Measurements from ENCODE around the gene ARPC5L.

The ARPC5L gene

GRCh38 chr9:124868511-124869465 is 6.9 kb downstream of the ARPC5L start:
- DNase-seq = peak; percentile 60 to 72

DNA sequence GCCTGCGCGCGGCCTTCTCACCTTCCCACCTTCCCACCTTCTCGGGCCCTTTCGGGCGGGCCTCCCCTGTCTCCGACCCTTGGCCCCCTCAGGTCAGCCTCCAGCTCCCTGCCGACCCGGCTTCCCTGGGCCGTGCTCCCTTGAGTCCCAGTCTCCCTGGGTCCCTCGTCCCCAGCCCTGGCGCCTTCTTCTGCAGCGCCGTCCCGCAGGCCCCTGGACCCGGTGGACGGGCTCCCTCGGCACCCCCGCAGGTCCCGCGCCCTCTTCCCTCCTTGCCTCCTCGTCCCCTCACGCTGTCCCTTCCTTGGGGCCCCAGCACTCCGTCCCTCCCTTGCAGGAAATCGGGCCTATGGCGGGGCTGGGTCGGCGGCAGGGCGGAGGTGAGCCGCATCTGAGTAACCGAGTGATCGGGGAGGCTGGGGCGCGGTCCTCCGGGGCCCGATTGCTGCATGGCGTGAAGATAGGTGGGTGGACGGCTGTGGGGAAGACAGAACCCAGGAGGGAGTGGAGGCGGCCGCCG is 7.6 kb downstream of the ARPC5L start:
- no peak for DNase-seq

- DNase-seq = no peak
Measured at GRCh38 chr9:124869986-124870560, 8.1 kb downstream of the ARPC5L start.

- DNase-seq = no peak
Measured at GRCh38 chr9:124870723-124871122, 8.8 kb downstream of the ARPC5L start.

GRCh38 chr9:124871156-124871561 is 9.2 kb downstream of the ARPC5L start:
- no peak for DNase-seq

DNA sequence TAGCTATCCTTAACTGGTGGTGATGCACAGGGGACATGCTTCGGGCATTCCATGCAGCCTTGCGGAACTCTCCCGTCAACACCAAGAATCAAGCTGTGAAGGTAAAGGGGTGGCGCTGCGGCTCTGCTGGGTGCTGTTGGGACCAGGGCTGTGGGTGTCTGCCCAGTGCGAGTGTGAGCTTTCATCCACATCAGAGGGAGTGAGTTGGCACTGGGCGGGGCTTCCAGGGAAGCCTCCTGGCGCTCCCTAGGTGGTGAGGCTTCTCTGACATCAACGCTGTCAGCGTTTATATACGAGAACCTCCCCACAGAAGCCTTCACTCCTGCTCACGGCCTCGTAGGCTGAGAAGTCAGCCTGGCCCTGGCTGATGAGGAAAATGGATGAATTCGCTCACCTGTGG is 11.7 kb downstream of the ARPC5L start:
- no peak for DNase-seq

DNA sequence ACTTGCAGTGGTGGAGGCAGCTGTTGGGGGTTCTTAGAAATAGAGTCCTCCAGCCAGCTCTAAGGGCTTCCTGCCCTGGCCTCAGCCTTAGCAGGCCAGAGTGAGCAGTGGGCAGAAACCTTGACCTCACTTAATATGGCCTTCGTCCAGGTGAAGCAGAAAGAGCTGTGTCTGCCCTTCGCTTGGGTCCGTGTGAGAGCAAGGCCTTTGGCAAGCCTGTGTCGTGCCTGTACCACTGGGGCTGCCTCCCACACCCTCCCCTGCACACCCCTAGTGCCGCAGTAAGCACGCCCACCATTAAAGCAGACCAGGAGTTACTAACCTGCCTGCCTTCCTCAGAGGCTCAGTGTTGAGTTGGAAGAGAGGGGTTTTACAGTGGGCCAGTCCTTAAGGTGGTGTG is 13.6 kb downstream of the ARPC5L start:
- DNase-seq = no peak

GRCh38 chr9:124877021-124877782 is 15.3 kb downstream of the ARPC5L start:
- DNase-seq = no peak

DNA sequence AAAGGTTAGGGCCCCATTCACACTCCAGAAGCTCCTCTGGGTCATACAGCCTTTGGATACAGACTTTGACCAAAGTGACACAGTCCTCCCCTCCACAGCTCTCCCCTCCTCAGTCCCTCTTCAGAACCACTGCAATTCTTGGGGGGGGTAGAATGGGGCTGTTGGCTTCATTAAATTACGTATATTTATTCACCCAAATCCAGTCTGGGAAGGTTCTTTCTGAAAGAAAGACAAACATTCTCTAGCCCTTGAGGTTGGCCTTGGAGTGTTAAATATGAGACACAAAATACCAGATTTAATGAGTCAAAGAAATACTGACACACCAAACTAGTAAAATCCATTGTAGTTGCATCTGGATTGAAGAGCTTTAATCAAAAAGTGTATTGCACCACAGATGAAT is 16.1 kb downstream of the ARPC5L start:
- DNase-seq = no peak

- DNase-seq = no peak
Measured at GRCh38 chr9:124878518-124878917, 16.6 kb downstream of the ARPC5L start.

DNA sequence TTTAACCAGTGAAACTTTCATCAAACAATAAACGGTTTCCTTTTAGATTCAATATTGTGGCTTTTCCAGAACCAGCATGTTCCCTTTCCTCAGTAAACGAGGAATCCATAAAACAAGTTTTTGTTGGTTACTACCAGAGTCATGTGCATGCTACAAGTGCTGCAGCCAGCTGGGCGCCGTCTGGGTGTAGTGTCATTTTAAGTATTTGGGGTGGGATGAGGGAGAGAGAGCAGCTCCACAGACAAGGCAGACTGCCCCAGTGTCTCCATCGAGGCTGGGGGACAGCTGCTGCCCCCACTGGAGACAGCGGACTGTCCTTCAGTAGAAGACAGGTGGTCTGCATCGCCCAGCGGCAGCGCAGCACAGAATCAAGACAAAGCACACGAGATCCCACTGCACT is 17.3 kb downstream of the ARPC5L start:
- DNase-seq = no peak

DNA sequence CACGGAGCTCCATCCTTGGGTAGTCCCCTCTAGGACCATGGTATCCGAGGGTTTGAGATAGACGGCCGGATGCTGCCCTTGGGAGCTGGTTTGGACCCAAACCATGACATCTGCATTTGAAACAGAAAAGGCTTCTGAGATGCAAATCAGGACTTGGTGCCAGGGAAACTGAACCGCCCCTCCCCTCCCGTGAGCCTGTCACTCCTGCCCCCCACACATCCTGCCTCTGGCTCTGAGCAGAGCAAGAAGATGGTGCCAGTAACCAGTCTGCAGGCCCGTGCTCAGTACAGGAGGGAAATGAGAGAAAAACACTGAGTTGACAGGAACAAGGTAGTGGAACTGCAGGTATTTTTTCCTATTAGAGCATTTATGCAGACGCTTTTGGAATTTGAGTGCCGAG is 18.6 kb downstream of the ARPC5L start:
- DNase-seq = no peak

DNA sequence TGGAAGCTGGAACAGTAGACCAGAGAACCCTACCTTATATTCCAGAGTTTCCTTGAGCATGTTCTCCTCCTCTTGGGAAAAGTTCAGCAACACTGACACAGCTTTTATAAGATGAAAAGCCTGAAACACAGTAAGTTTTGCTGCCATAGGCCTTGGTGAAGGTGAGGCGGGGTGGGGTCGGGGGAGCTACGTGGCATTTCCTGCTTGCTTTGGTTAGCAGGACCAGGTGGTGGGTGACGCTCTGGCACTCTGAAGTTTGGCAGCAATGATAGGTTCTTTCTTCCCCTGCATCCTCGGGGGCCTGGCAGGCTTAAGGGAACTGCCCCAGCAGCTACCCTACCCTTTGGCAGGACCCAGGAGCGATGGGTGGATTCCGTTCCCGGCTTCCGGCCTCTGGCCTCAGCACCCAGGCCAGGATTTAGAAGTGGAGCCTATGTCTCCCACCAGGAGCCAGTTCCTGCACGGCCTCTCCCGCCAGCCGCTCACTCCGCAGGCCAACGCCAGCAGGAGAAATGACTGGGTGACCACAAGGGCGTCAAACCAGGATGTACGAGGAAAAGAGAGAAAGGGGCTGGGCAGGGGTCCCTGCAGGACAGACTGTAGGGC is 19.3 kb downstream of the ARPC5L start:
- DNase-seq = no peak

- DNase-seq = no peak
Measured at GRCh38 chr9:124882231-124882630, 20.3 kb downstream of the ARPC5L start.

GRCh38 chr9:124884376-124884775 is 22.4 kb downstream of the ARPC5L start:
- DNase-seq = no peak

GRCh38 chr9:124885551-124885950 is 23.6 kb downstream of the ARPC5L start:
- DNase-seq = no peak

DNA sequence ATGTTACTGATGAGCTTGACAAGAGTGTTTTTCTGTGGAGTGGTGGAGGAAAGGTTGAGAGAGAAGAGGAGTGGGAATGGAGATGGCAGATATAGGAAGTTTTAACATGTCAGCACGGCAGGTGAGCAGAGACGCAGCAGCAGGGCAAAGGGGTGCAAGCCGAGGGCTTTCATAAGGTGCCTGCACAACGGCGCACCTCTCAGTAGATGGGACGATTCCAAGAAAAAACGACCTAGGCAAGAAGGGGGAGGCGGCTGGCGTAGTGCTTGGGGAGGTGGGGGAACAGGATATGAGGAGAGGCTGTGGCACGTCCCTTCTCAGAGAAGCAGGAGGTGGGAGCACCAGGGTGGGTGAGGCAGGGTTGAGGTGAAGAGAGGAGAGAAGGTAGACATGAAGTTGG is 24.5 kb downstream of the ARPC5L start:
- no peak for DNase-seq

DNA sequence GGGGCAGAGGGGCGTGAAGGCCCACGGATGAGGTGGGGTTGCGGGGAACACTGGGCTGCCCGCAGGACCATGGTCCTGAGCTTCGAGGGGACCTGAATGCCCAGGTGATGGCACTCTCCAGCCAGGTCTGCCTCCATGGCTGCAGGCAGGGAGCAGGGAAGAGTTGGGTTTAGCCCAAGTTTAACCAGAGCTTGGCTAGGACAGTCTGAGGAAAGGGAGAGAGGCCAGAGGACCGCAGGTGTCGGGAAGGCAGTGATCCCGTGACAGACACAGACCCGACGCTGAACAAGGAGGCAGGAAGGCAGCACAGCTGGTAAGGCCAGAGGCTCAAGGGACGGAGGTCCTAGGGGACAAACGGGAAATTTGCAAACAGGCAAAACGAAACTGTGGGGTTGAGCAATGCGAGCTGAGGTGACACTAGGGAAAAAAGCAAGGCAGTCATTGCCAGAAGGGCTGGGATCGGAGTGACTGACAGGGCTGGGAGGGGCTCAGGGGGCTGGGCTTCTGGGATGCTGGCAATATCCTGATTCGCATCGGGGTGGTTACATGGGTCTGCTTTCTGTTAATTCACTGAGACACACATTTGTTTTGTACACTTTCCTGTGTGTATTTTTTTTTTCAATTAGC is 25.0 kb downstream of the ARPC5L start:
- DNase-seq = no peak

DNA sequence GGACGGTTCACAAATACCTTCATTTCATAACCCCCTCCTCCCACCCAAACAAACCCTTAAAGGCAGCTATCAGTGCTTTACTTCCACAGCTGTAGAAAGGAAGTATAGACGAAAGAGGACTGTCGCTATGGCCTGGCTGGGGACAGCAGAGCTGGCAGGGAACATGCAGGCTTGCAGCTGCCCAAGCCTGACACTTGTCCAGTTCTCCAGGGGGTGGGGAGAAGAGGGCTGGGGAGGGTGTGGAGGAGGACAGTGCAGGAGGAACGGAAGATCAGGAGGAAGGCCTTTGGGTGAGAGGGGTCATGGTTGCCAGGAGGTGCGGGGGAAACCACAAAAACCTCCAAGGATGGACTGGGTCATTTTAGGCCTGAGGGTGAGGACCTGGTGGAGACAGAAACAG is 25.9 kb downstream of the ARPC5L start:
- no peak for DNase-seq

DNA sequence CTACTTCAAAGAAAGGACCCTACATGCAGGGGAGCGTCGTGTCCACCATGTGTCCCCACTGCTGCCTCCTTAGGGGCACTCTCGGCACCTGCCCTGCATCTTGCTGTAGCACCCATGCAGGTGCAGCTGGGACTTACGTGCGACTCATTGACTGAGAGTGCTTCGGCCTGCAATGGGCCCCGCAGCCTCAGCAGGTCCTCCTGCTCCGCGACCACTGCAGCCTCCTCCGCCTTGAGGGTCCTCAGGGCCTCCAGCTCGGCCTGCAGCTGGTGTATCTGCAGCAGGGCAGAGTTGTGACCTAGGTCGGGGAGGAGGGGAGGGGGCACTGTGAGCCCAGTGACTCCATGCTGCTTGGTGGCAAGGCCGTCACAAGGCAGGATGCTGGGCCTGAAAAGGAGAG is 27.1 kb downstream of the ARPC5L start:
- DNase-seq = no peak

GRCh38 chr9:124890179-124890578 is 28.2 kb downstream of the ARPC5L start:
- no peak for DNase-seq

DNA sequence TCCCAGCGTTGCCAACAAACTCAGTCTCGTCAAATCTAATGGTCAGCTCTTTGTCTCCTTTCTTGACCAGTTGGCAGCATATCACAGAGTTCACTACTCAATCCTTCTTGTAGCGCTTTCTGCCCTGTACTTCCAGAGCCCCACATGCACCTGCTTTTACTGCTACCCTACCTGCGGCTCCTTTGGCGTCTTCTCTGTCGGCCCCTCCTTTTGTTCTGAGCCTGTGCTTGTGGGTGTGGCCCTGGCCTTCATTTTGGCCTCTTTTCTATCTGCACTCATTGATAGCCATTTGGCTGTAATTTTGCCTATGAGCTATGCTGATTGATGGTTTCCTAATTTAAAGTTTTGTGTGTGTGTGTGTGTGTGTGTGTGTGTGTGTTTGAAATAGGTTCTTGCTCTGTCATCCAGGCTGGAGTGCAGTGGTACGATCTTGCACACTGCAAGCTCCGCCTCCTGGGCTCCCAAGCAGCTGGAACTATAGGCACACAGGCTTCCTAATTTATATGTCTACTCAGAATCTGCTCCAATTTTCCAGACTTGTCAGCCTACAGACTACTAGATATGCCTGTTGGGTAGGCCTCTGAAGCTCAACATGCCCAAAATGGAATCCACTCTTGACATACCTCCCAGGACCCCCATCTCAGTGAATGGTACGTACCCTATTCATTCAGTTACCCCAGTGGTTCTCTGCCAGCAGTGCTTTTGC is 32.3 kb downstream of the ARPC5L start:
- no peak for DNase-seq

All from NCI-H446 (cell line).